Measurements from ENCODE around the gene CCNK. TPM values are rescaled to one million over a fixed set of nuclear protein-coding genes. Genes with fewer than 3 reads are reported as not detected.

Gene CCNK
- total RNA-seq, 4 donors from 2014 or later: 16.5 to 29.1 (median 21.4) TPM

- Histone ChIP-seq H3K4me1 (peaks cover 0 to 12% (median 2%) of the 10 kb centered on the region in 4 donors), H3K27ac (no peak overlapping the region), H3K27me3 (no peaks in the 10 kb centered on the region), H3K9me3 (no peaks in the 10 kb centered on the region), H3K4me3 (no peak overlapping the region), H3K36me3 (no peaks in the 10 kb centered on the region)
- TF ChIP-seq POLR2A (IDR thresholded peaks at IDR 0.05) (no peak), EP300 (IDR thresholded peaks at IDR 0.05) (no peak)
- TF ChIP-seq, protein P1, sequence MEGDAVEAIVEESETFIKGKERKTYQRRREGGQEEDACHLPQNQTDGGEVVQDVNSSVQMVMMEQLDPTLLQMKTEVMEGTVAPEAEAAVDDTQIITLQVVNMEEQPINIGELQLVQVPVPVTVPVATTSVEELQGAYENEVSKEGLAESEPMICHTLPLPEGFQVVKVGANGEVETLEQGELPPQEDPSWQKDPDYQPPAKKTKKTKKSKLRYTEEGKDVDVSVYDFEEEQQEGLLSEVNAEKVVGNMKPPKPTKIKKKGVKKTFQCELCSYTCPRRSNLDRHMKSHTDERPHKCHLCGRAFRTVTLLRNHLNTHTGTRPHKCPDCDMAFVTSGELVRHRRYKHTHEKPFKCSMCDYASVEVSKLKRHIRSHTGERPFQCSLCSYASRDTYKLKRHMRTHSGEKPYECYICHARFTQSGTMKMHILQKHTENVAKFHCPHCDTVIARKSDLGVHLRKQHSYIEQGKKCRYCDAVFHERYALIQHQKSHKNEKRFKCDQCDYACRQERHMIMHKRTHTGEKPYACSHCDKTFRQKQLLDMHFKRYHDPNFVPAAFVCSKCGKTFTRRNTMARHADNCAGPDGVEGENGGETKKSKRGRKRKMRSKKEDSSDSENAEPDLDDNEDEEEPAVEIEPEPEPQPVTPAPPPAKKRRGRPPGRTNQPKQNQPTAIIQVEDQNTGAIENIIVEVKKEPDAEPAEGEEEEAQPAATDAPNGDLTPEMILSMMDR (IDR thresholded peaks at IDR 0.05): no peak
- no peak for DNase-seq (ENCODE audit: low spot score in 2 of 2)
- 89 to 90% methylated on average over 4 of the region's 4 CpGs for WGBS, 2 donors
Measured at GRCh38 chr14:99529899-99530298, 48.7 kb downstream of the CCNK start.

DNA sequence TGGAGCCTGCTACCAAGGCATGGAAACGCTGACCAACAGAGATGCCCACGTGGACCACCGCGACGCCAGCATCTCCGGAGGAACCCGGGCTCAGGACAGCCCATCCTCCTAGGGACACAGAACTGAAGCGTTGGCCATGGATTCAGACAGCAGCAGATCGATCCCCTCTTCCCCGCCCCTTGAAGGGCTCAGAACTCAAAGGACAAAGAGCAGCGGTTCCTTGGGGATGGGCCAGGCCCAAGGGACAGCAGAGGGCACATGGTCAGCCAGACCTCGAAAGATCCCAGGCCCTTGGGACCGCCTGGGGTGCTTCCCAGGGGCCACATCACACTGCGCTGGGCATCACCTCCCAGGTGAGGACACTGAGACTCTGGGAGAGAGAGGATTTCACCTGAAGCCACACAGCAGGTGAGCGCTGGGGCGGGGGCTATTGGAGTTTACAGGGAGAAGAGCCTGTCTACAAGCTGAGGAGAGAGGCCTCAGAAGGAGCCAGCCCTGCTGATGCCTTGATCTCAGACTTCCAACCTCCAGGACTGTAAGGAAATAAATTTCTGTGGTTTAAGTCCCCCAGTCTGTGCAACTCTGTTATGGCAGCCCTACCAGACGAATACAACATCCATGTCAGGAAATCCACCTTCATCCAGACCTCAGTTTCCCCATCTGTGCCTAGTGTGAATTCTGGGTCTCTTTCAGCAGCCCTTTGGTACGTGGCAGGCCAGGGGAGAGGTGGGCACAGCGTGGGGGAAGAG, 49.4 kb downstream of the CCNK start:
- 83 to 84% methylated on average over 16 to 17 of the region's 19 CpGs for WGBS, 2 donors
- no peak for TF ChIP-seq POLR2A (IDR thresholded peaks at IDR 0.05)
- TF ChIP-seq, protein P1 (IDR thresholded peaks at IDR 0.05): no peak
- no peaks in the 10 kb centered on the region for H3K36me3 ChIP-seq
- H3K4me3 ChIP-seq: no peak overlapping the region
- no peaks in the 10 kb centered on the region for H3K9me3 ChIP-seq
- no peaks in the 10 kb centered on the region for H3K27me3 ChIP-seq
- no peak for DNase-seq (ENCODE audit: low spot score in 2 of 2)
- no peak overlapping the region for H3K27ac ChIP-seq
- peaks cover 0 to 8% (median 0%) of the 10 kb centered on the region in 4 donors for H3K4me1 ChIP-seq

GRCh38 chr14:99531251-99532096, 50.3 kb downstream of the CCNK start:
- TF ChIP-seq EP300 (IDR thresholded peaks at IDR 0.05) (no peak), POLR2A (IDR thresholded peaks at IDR 0.05) (no peak)
- TF ChIP-seq, protein P1 (IDR thresholded peaks at IDR 0.05): no peak
- H3K27ac ChIP-seq: no peak overlapping the region

DNA sequence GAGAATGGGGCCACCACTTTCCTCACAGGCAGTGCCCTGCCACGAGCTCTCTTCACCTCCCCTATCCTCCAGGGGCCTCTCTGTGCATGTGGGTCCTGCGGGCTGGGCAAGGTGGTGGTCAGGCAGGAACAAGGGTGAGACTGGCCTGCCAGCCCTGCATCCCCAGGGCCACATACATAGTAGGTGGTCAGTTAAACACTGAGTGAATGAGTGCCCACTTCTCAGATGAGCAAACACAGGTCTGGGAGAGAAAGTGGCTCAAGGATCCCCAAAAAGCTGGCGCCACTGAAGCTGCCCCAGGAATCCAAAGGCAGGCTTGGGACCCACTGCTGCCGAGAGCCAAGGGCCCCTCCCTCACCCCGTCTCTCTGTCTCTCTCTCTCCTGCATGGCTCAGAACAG, 51.1 kb downstream of the CCNK start:
- Histone ChIP-seq H3K27me3 (no peaks in the 10 kb centered on the region), H3K27ac (no peak overlapping the region), H3K4me3 (no peak overlapping the region), H3K4me1 (peaks cover 0 to 8% (median 0%) of the 10 kb centered on the region in 4 donors), H3K36me3 (no peaks in the 10 kb centered on the region), H3K9me3 (no peaks in the 10 kb centered on the region)
- TF ChIP-seq EP300 (IDR thresholded peaks at IDR 0.05): no peak
- TF ChIP-seq, protein P1 (IDR thresholded peaks at IDR 0.05): no peak
- no peak for TF ChIP-seq POLR2A (IDR thresholded peaks at IDR 0.05)
- 84 to 91% methylated on average over 5 of the region's 5 CpGs for WGBS, 2 donors
- no peak for DNase-seq (ENCODE audit: low spot score in 2 of 2)

More at GRCh38 chr14:99531251-99532096, 50.3 kb downstream of the CCNK start:
- no peak overlapping the region for H3K4me3 ChIP-seq
- no peaks in the 10 kb centered on the region for H3K27me3 ChIP-seq
- WGBS, 2 donors: 31 to 34% methylated on average over 14 of the region's 14 CpGs
- no peaks in the 10 kb centered on the region for H3K9me3 ChIP-seq
- H3K36me3 ChIP-seq: no peaks in the 10 kb centered on the region
- H3K4me1 ChIP-seq: peaks cover 0 to 8% (median 0%) of the 10 kb centered on the region in 4 donors
- no peak for DNase-seq (ENCODE audit: low spot score in 2 of 2)

DNA sequence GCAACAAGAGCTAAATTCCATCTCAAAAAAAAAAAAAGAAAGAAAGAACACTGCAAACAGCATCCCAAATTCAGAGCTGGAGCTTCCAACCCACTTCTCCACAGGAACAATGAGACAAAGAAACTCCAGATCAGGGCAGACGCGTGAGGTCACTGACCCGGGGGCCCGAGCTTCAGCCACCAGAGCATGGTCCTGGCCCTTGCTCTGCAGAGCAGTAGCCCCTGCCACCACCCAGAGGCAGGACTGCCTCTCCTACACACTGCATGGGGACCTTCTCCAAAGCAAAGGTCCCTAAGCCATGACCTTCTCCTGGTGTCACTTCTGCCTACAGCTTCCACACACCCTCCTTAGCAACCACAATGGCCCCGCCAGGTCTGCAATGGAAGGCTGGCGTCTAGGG, 53.1 kb downstream of the CCNK start:
- WGBS, 2 donors: 67 to 73% methylated on average over 6 of the region's 6 CpGs

More for the DNA sequence above, 53.1 kb downstream of the CCNK start:
- Histone ChIP-seq H3K27ac (no peak overlapping the region), H3K27me3 (no peaks in the 10 kb centered on the region), H3K4me3 (no peak overlapping the region), H3K9me3 (no peaks in the 10 kb centered on the region), H3K4me1 (peaks cover 0 to 8% (median 0%) of the 10 kb centered on the region in 4 donors), H3K36me3 (no peaks in the 10 kb centered on the region)
- no peak for TF ChIP-seq POLR2A (IDR thresholded peaks at IDR 0.05)
- no peak for DNase-seq (ENCODE audit: low spot score in 2 of 2)

All from tibial nerve (tissue), 4 donors.